ENCODE data around the gene PCNT.

PCNT gene

GRCh38 chr21:46351476-46352163, 27.7 kb downstream of the PCNT start:
- H3K27ac ChIP-seq = no peak overlapping the region
- ChIA-PET POLR2A (ENCODE audit: low non-redundant PET) (no interaction called here), CTCF (no interaction called here)
- DNase-seq (ENCODE audit: low spot score) = no peak
- TF ChIP-seq, protein P1, sequence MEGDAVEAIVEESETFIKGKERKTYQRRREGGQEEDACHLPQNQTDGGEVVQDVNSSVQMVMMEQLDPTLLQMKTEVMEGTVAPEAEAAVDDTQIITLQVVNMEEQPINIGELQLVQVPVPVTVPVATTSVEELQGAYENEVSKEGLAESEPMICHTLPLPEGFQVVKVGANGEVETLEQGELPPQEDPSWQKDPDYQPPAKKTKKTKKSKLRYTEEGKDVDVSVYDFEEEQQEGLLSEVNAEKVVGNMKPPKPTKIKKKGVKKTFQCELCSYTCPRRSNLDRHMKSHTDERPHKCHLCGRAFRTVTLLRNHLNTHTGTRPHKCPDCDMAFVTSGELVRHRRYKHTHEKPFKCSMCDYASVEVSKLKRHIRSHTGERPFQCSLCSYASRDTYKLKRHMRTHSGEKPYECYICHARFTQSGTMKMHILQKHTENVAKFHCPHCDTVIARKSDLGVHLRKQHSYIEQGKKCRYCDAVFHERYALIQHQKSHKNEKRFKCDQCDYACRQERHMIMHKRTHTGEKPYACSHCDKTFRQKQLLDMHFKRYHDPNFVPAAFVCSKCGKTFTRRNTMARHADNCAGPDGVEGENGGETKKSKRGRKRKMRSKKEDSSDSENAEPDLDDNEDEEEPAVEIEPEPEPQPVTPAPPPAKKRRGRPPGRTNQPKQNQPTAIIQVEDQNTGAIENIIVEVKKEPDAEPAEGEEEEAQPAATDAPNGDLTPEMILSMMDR (conservative IDR thresholded peaks at IDR 0.05; ENCODE audit: low read depth) = no peak

GRCh38 chr21:46352164-46352515, 28.2 kb downstream of the PCNT start:
- DNase-seq (ENCODE audit: low spot score) = no peak
- CTCF ChIA-PET = no interaction called here
- no peak overlapping the region for H3K27ac ChIP-seq
- TF ChIP-seq, protein P1 (conservative IDR thresholded peaks at IDR 0.05; ENCODE audit: low read depth) = no peak
- POLR2A ChIA-PET (ENCODE audit: low non-redundant PET) = no interaction called here

- DNase-seq (ENCODE audit: low spot score) = no peak
- H3K27ac ChIP-seq = no peak overlapping the region
- TF ChIP-seq, protein P1 (conservative IDR thresholded peaks at IDR 0.05; ENCODE audit: low read depth) = no peak
- POLR2A ChIA-PET (ENCODE audit: low non-redundant PET) = no interaction called here
- CTCF ChIA-PET = interaction anchor here (0.6 kb wide), 1 partner anchor 757 kb away, joined by 3 read pairs; no protein-coding TSS in a partner anchor
Observed at GRCh38 chr21:46352913-46353312, 29.0 kb downstream of the PCNT start.

- ChIA-PET CTCF (interaction anchor here (0.7 kb wide), 1 partner anchor 211 kb away, joined by 3 read pairs; no protein-coding TSS in a partner anchor), POLR2A (ENCODE audit: low non-redundant PET) (no interaction called here)
- H3K27ac ChIP-seq = no peak overlapping the region
- TF ChIP-seq, protein P1 (conservative IDR thresholded peaks at IDR 0.05; ENCODE audit: low read depth) = no peak
- DNase-seq (ENCODE audit: low spot score) = no peak
Observed at GRCh38 chr21:46354046-46354445, 30.1 kb downstream of the PCNT start.

GRCh38 chr21:46354518-46354917, 30.6 kb downstream of the PCNT start:
- POLR2A ChIA-PET (ENCODE audit: low non-redundant PET) = no interaction called here
- TF ChIP-seq, protein P1 (conservative IDR thresholded peaks at IDR 0.05; ENCODE audit: low read depth) = no peak
- H3K27ac ChIP-seq = no peak overlapping the region
- CTCF ChIA-PET = no interaction called here
- DNase-seq (ENCODE audit: low spot score) = no peak

GRCh38 chr21:46355161-46356004, 31.4 kb downstream of the PCNT start:
- ChIA-PET CTCF (no interaction called here), POLR2A (ENCODE audit: low non-redundant PET) (no interaction called here)
- H3K27ac ChIP-seq = peak overlapping the region; percentile 35; the same call in 1 of the 2 replicates
- DNase-seq (ENCODE audit: low spot score) = no peak
- TF ChIP-seq, protein P1 (conservative IDR thresholded peaks at IDR 0.05; ENCODE audit: low read depth) = no peak
